ENCODE results near the gene MYBBP1A.

The MYBBP1A gene

DNA sequence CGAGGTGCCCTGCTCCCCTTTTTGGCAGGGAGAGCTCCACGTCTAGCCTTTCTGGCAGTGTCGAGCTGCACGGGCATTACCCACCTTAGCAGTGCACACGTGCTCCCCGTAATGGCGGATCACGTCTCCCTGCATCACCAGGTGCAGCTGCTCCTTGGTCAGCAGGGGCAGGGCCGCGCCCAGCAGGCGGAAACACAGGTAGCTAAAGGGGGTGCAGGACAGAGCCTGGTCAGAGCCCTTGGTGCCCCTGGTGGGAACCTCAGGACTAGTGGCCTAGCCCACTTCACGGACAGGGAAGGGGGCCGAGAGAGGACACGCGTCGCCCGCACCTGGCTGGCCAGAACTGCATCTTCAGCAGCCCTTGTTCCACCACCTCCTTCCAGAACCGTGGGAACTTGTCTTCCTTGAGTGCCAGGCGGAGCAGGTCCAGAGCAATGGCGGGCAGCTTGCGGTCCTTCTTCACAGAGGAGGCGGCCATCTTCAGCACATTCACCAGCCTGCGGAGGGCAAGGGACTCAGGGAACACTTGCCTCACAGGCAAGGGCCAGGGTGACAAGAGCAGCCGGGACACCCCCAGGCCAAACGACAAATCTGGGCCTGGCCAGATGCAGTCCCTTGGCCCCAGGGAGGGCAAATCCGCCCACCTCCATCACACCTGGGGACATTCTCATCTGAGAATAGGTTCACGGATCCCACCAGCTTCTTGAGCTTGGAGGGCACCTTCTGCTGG lies 3.2 kb downstream of the MYBBP1A start:
- in situ Hi-C loops (cut with HindIII; ENCODE audit: low sequenced_read_pairs), result no loop called here

DNA sequence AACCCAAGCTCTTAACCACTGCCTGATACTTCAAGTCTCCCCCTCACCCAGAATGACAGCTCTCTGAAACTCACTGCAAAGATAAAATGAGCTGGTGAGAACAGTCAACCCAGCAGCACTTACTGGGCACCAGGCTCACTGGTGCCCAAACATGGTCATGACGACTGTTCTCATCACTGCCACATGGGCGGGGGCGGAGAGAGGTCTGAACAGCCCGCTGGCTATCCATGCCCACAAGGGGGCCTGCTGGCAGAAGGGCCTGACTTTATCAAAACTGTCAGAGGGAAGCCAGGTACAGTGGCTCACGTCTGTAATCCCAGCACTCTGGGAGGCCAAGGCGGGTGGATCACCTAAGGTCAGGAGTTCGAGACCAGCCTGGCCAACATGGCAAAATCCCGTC lies 4.0 kb downstream of the MYBBP1A start:
- in situ Hi-C loops (cut with HindIII; ENCODE audit: low sequenced_read_pairs), result no loop called here

- in situ Hi-C loops (cut with HindIII; ENCODE audit: low sequenced_read_pairs), result no loop called here
Measured at GRCh38 chr17:4550534-4551039, 4.6 kb downstream of the MYBBP1A start.

DNA sequence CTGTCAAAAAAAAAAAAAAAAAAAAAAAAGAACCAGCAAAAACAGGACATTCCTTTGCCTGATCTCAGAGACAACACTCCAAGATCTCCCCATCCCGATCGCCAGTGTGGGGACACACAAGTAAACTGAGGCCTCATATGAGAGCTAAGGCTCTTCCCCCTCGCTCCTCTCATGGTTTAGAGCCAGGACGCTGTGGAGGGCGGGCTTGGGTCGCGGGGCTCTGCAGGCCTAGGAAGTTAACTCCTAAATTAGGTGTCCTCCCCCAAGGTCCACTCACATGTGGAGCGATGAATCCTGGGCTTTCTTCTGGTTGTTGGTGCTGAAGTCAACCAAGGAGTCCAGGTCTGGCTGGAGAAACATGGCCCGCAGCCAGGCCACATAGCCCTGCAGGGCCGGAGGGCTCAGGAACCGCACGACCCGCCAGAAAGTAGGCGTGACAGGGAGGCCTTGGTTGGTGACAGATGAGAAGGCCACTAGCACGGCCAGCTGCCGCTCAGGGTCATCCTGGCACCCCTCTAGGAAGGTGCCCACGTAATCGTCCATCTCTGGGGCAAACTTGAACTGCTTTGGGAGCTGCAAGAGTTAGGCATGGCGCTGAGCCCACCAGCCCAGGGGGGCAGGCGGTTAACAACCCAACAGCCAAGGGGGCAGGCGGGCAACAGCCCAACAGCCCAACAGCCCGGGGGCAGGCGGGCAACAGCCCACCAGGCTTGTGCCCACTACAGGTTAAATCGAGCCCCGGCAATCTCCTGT lies 5.2 kb downstream of the MYBBP1A start:
- in situ Hi-C loops (cut with HindIII; ENCODE audit: low sequenced_read_pairs), result no loop called here

DNA sequence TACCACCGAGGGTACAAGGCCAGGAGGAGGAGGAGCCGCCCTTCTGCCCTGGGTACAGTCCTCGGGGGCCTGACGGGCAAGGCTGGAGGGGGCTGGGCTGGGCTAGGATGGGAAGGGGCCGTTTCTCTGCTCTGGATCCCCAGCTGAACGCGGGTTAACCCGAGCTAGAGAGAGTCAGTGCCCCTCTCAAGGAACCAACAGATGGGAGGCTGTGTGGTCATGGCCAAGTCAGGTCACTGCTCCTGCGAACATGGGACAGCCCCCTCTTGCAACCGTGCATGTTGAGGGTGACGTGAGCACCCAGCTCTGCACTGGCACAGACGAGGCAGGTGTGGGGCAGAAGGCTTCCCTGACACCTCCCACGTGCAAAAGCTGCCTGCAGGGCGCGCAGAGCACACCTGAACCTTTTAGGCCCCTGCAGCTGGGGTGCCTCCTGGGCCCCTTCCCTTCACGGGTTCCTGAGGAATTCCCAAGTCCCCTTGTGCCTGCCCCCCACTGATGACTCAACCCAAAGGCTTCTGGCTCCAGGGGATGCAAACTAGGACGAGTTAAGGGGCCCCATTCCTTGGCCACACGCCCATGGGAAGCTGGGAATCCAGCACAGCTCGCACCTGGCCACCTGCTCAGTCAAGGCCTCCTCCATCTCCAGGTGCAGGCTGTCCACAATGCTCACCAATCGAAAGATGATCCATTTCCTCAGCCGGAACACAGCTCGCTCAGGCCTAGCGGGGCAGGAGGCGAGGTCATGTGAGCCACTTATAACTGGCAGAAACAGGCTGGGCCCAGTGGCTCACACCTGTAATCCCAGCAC lies 6.3 kb downstream of the MYBBP1A start:
- in situ Hi-C loops (cut with HindIII; ENCODE audit: low sequenced_read_pairs), result no loop called here

DNA sequence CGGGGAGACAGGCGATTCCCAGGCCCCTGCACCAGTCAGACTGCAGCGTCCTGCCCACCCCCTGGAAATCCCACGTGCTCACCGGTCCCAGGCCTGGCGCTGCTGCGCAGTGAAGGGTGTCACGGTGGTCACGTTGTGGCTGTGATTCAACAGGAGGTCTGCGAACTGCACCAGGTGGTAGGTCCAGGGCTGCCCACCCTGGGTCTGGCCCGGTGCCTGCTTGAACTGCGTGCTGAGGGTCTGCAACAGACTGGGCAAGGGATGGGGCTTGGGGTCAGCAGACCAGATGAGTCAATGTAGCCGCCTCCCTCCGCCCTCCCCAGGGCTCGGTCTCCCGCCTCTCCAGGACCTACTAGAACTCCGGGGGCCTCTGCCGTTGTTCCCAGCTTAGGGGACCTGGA lies 7.1 kb downstream of the MYBBP1A start:
- in situ Hi-C loops (cut with HindIII; ENCODE audit: low sequenced_read_pairs), result no loop called here

- in situ Hi-C loops (cut with HindIII; ENCODE audit: low sequenced_read_pairs), result no loop called here
Measured at GRCh38 chr17:4547118-4547906, 7.9 kb downstream of the MYBBP1A start.

- in situ Hi-C loops (cut with HindIII; ENCODE audit: low sequenced_read_pairs), result no loop called here
Measured at GRCh38 chr17:4545217-4545951, 9.8 kb downstream of the MYBBP1A start.

- in situ Hi-C loops (cut with HindIII; ENCODE audit: low sequenced_read_pairs), result no loop called here
Measured at GRCh38 chr17:4544951-4545216, 10.3 kb downstream of the MYBBP1A start.

DNA sequence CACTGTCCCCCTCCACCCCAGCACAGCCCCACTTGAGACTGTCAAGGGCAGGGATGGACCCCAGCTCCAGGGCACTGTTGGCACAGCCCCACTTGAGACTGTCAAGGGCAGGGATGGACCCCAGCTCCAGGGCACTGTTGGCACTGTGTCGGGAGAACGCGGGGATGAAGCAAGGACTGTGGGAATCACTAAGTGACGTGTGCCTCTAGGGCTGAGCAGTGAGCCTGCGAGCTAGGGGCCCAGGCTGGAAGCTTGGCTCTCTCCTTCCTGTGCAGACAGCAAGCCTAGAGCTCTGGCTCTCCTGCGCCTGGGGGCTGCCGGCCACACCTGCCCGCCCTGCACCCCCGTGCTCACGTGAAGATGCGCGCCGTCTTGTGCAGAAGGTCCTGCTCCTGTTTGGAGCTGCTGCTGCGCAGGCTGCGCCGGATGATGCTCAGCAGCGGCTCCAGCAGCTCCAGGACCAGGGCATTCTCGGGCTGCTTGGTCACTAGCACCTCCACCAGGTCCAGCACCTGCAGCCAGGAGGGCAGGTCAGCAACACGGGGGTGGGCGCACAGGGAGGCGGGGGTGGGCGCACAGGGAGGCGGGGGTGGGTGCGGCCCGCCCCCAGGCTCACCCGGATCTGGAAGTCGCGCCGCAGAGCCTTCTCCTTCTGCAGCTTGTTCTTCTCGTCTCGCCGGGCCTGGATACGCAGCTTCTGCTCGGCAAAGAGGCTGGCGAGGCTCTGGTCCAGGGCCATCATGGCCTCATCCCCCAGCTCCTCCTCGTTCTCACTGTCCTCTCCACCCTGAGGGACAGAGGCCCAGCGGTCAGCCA lies 10.8 kb downstream of the MYBBP1A start:
- in situ Hi-C loops (cut with HindIII; ENCODE audit: low sequenced_read_pairs), result no loop called here

DNA sequence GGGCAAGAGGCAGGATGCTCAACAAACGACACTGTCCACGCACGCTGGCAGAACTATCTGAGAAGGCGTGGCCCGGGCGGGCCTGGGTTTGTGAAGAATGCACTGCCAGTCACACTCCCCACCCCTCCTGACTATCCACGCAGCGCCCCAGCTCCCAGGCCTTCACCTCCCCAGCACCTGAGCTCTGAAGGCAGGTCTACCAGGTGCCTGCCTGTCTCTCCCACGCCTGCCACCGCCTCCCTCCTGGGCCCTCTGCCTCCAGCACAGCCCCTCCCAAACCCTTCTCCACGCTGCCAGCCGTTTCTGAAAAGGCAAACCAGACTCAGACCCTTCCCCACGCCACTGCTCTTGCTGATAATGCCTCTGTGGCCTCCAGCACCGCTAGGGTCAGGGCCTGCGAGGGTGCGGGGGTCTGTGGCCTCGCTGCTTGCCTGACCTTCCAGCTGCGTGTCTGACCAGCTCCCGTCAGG lies 11.6 kb downstream of the MYBBP1A start:
- in situ Hi-C loops (cut with HindIII; ENCODE audit: low sequenced_read_pairs), result no loop called here

DNA sequence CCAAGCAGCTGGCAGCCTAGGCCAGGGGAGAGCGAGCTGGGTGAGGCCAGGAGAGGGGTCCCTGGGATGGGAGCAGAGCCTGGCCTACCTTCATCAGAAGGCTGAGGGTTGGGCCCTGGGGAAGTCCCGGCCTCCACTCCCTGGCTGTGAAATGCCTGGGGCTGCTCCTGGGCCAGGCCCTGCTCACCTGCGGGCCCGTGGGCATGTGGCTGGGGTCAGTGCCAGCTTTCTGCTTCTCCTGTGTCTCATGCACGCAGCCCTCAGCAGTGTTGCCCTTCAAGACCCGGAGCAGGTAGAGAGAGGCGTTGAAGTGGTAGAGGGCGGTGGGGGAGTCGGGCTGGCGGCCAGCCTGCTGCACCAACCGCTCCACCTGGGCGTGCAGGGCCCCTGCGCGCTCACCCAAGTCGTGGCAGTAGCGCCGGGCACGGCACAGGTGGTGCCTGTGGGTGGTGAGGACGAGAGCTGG lies 12.4 kb downstream of the MYBBP1A start:
- in situ Hi-C loops (cut with HindIII; ENCODE audit: low sequenced_read_pairs), result no loop called here

DNA sequence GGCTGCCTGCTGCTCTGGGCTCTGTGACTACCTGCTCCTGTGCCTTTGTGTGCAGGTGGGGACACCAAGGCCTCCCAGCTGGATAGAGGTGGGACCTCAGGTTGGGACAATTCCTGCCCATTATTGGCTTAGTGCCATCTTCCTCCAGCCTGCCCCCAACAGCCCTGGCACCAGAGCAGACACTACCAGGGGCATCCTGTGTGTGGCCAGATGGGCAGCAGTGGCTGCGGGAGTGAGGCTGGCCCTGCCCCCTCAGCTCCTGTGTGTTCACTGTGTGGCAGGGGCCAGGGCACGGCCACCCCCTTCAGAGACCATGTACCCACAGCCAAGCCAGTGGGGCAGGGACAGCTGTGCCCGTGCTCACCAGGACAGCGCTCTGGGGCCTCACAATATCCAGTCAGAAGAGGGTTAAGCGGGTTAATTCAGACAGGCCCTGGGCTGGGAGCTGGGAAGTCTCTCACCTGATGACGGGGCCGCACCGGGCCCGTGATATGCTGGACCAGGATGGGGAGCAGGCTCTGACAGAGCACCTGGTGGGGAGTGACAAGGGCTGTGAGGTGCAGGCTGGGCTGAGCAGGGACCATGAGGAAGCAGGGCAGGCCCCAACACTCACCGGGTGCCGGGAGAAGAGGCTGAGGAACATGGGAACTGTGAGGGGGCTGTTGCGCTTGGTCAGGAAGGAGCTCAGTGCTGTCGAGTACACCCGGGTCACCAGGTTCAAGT lies 13.0 kb downstream of the MYBBP1A start:
- in situ Hi-C loops (cut with HindIII; ENCODE audit: low sequenced_read_pairs), result no loop called here

- in situ Hi-C loops (cut with HindIII; ENCODE audit: low sequenced_read_pairs), result no loop called here
Measured at GRCh38 chr17:4541328-4542002, 13.7 kb downstream of the MYBBP1A start.

GRCh38 chr17:4540687-4541327 lies 14.4 kb downstream of the MYBBP1A start:
- in situ Hi-C loops (cut with HindIII; ENCODE audit: low sequenced_read_pairs), result no loop called here

DNA sequence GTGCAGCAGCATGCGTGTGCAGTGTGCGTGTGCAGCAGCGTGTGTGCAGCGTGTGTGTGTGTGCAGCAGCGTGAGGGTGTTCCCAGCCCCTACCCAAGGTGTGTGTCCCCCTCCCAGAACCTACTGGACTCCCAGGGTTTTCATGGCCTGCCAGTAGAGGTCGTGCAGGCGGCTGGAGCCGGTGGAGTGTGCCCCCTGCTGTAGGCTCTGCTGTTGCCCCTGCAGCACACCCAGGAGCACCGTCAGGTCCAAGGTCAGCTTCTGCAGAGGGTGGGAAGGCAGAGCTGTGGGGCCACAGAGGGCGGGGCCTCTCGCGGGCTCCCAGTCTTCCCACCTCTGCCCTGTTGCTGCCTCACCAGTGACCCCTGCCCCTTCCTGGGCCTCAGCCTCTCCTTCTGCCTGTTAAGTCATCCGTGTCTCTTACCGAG lies 14.9 kb downstream of the MYBBP1A start:
- in situ Hi-C loops (cut with HindIII; ENCODE audit: low sequenced_read_pairs), result no loop called here

GRCh38 chr17:4539576-4540223 lies 15.5 kb downstream of the MYBBP1A start:
- in situ Hi-C loops (cut with HindIII; ENCODE audit: low sequenced_read_pairs), result no loop called here
